Panc1 (cell line): ENCODE measurements around the gene HADHA. TPM values are rescaled to one million over a fixed set of nuclear protein-coding genes. Genes with fewer than 3 reads are reported as not detected.

Experiments
- ATAC-seq: fragments of 200-7000 bp; cut with Tn5 transposase; 2 replicates; pipeline ENCODE4 v1.9.1; 2020; ENCODE audit warnings: mild to moderate bottlenecking, moderate library complexity
- Bru-seq: library from RNA; stranded (reverse); fragments of 400-500 nt; gene quantifications from one replicate; lab custom pipeline; 2021; lab: Mats Ljungman, UMichigan
- BruChase-seq, 2 experiments: library from RNA; stranded (reverse); fragments of 400-500 nt; gene quantifications; one replicate each; lab custom pipeline; 2021; lab: Mats Ljungman, UMichigan
- BruUV-seq: library from RNA; stranded (reverse); fragments of 400-500 nt; replicated peaks from 2 replicates; lab custom pipeline; 2021; lab: Mats Ljungman, UMichigan
- CTCF ChIA-PET: fragments of 300-600 bp; sonication (Branson Sonifier 250); formaldehyde crosslinking; loops from one replicate; lab custom pipeline; 2022; ENCODE audit warnings: antibody characterized with exemption; lab: Charles Lee
- POLR2A ChIA-PET: fragments of 300-600 bp; sonication (Branson Sonifier 250); formaldehyde crosslinking; loops from one replicate; lab custom pipeline; 2022; ENCODE audit warnings: antibody characterized with exemption; lab: Charles Lee
- DNase-seq: peaks from one replicate; pipeline ENCODE4 v3.0.0-alpha.2; 2010; ENCODE audit warnings: low read depth, low spot score
- H3K27ac ChIP-seq: 2 replicates; pipeline ENCODE4 v1.5.1; 2011; ENCODE audit warnings: mild to moderate bottlenecking, low read length, inconsistent platforms
- H3K27me3 ChIP-seq: fragments of 200-500 bp; sonication (Bioruptor generic); 2 replicates; pipeline ENCODE4 v1.6.0; 2014; ENCODE audit warnings: low read length, inconsistent platforms; ENCODE audit not compliant: control insufficient read depth, insufficient read depth
- H3K36me3 ChIP-seq: fragments of 200-500 bp; sonication (Bioruptor generic); 2 replicates; pipeline ENCODE4 v1.5.1; 2014; ENCODE audit warnings: inconsistent platforms, mild to moderate bottlenecking, low read length, moderate library complexity; ENCODE audit not compliant: control insufficient read depth, insufficient read depth
- H3K4me1 ChIP-seq: 2 replicates; pipeline ENCODE4 v1.5.1; 2011; ENCODE audit warnings: inconsistent platforms, mild to moderate bottlenecking, low read length, moderate library complexity; ENCODE audit not compliant: control insufficient read depth, insufficient read depth
- H3K4me3 ChIP-seq, 2 experiments: 2 replicates each; pipeline ENCODE4 v1.5.1; 2011 to 2012; ENCODE audit warnings: low read depth in 2 of 2, low read length in 2 of 2, mild to moderate bottlenecking in 2 of 2, inconsistent platforms in 1 of 2, moderate library complexity in 1 of 2
- H3K9me3 ChIP-seq: fragments of 200-500 bp; sonication (Bioruptor generic); 2 replicates; pipeline ENCODE4 v1.5.1; 2014; ENCODE audit warnings: low read depth, mild to moderate bottlenecking, inconsistent platforms, low read length, moderate library complexity; ENCODE audit not compliant: control insufficient read depth, insufficient read depth
- CTCF ChIP-seq: fragments of 450-650 bp; IDR thresholded peaks from 2 replicates; pipeline ENCODE4 v1.5.1; 2017; ENCODE audit warnings: mild to moderate bottlenecking
- POLR2AphosphoS5 ChIP-seq: IDR thresholded peaks from 2 replicates; pipeline ENCODE4 v1.6.1; 2012; ENCODE audit warnings: mild to moderate bottlenecking, low read depth, low read length, moderate library complexity
- REST ChIP-seq, 2 experiments: IDR thresholded peaks; 2 replicates each; pipeline ENCODE4 v1.6.1; 2011 to 2012; ENCODE audit warnings: low read depth in 2 of 2, control low read depth in 1 of 2, low read length in 1 of 2, mild to moderate bottlenecking in 1 of 2, moderate library complexity in 1 of 2; ENCODE audit not compliant: insufficient read depth in 1 of 2
- SIN3A ChIP-seq: IDR thresholded peaks from 2 replicates; pipeline ENCODE4 v1.6.1; 2012; ENCODE audit warnings: low read depth, mild to moderate bottlenecking, low read length, moderate library complexity, borderline replicate concordance; ENCODE audit not compliant: insufficient read depth
- TCF7L2 ChIP-seq: IDR thresholded peaks from 2 replicates; pipeline ENCODE4 v1.6.1; 2011; ENCODE audit warnings: mild to moderate bottlenecking, low read depth, low read length, inconsistent platforms
- in situ Hi-C: cut with HindIII; loops from 2 replicates; pipeline ENCODE4 v1.10.0; 2016; ENCODE audit warnings: low sequenced_read_pairs, low pct_unique_long_range_greater_than_20kb
- intact Hi-C: fragments of 100-400 bp; cut with micrococcal nuclease; formaldehyde crosslinking; loops from one replicate; pipeline ENCODE4 v1.10.0; 2022; ENCODE audit not compliant: unreplicated experiment
- long read RNA-seq: library from polyadenylated mRNA; unstranded; transcript quantifications from one replicate; pipeline ENCODE4 v2.0.0, GENCODE V29; 2021; ENCODE audit not compliant: unreplicated experiment
- polyA plus RNA-seq: library from polyadenylated mRNA; unstranded; fragments of >200 nt; gene quantifications from one replicate; pipeline ENCODE4 v1.2.1, GENCODE V29; 2012; ENCODE audit warnings: missing spikeins; ENCODE audit not compliant: insufficient read length
- total RNA-seq: library from RNA; stranded (reverse); gene quantifications from one replicate; pipeline ENCODE4 v1.2.1, GENCODE V29; 2021; ENCODE audit not compliant: unreplicated experiment

HADHA gene
- total RNA-seq: 148 TPM
- 119 TPM for polyA plus RNA-seq
- Bru-seq, nascent RNA: percentile 86 among the genes with signal in this experiment
- BruChase-seq, experiment 1, labeled RNA remaining after a 2-hour chase: percentile 77 among the genes with signal in this experiment
- percentile 87 among the genes with signal in this experiment for BruChase-seq, experiment 2, labeled RNA remaining after a 6-hour chase
- long read RNA-seq, transcript HADHA-201 (20 exons, 3,037 nt): major isoform, 356 of 421 reads
- long read RNA-seq, partial matches to known transcripts: 36 of 421 reads
- long read RNA-seq, other reads (novel, unspliced or antisense): 29 of 421 reads

DNA sequence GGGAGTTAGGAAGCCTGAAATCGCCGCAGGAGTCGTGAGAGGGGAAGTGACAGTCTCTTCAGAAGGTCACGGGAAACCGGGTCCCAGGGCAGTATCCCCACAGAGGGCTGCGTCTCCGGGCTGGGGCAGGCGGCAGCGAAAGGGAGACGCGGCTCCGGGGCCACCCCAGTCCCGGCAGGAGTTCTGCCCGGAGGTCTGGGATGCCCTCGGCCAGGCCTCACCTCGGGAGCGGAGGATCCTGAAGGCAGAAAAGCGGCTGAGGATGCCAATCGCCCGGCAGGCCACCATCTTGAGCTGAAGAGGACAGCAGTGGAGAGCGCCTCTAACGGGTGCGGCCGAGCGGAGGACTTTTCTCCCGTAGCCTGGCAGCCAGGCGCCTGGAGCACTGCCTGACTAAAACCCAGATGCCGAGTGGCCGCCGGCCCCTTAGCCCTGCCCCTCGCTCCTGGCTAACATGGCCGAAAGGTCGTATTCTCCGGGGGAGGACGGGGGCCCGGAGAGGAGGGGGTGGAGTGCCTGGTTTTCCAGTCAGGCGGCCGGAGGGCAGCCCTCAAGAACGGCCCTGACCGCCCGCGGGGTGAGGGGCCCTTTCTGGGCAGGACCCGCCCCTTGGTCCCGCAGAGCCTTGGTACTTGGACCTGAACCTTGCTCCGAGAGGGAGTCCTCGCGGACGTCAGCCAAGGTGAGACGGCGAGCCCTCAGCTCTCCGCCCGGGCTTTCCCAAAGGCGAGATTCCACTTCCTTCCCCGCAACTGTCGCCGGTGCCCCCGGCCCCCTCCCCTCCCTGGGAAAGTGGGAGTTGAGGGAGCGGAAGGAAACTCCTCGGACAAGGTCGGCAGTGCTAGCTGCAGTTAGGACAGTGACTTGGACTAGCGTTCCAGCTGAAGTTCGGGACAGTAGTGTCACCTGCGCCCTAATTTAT is at the start of gene HADHA, which contains the start of gene HADHB:
Gene HADHA (minus strand): TSS at position 324 of the 922 bp plus-strand sequence. CDS start 36 bp downstream, at position 288.
Gene HADHB (plus strand): TSS at position 631 of the 922 bp plus-strand sequence. CDS start 9,316 bp downstream, outside the sequence.
- TF ChIP-seq REST (IDR thresholded peaks at IDR 0.05; ENCODE audit: insufficient read depth in 1 of 2, low read depth in 2 of 2, low read length in 1 of 2) (peak; percentile 50 to 72; a peak in 2 of 4 replicates), SIN3A (peak; percentile 96), CTCF (peak; percentile 37; the same call in 1 of the 2 replicates), POLR2AphosphoS5 (no peak; the same call in none of the 2 replicates)
- H3K4me3 ChIP-seq: peak within 1 kb of the TSS; percentile 79 to 85
- in situ Hi-C loops: no loop called here
- H3K27me3 ChIP-seq: no peaks in the 10 kb centered on the region
- H3K36me3 ChIP-seq: no peaks in the 10 kb centered on the region; the same call in 1 of the 2 replicates
- ChIA-PET POLR2A (interaction anchor here (0.6 kb wide), 3 partner anchors 15 to 355 kb away, joined by 3 to 17 read pairs (median 13); partner anchors contain the start of gene GAREM2), CTCF (no interaction called here)
- intact Hi-C loops: loop anchor here (10.0 kb wide), 1 partner anchor 90 kb away; no protein-coding TSS in a partner anchor
- DNase-seq (peak; percentile 82), ATAC-seq (peak; percentile 95)
- no TSS peak for BruUV-seq
- peaks cover 30% of the 10 kb centered on the region for H3K4me1 ChIP-seq
- H3K27ac ChIP-seq: peak within 1 kb of the TSS; percentile 81
- no peaks in the 10 kb centered on the region for H3K9me3 ChIP-seq

GRCh38 chr2:26292646-26293045 is 48.2 kb upstream of the HADHA start:
- Histone ChIP-seq H3K9me3 (no peaks in the 10 kb centered on the region), H3K27me3 (no peaks in the 10 kb centered on the region), H3K27ac (no peak overlapping the region), H3K4me3 (no peak overlapping the region), H3K4me1 (no peaks in the 10 kb centered on the region), H3K36me3 (no peaks in the 10 kb centered on the region)
- in situ Hi-C loops: no loop called here
- ATAC-seq (no peak), DNase-seq (no peak)
- TF ChIP-seq REST (IDR thresholded peaks at IDR 0.05; ENCODE audit: insufficient read depth in 1 of 2, low read depth in 2 of 2, low read length in 1 of 2) (no peak), TCF7L2 (no peak), CTCF (no peak)
- BruUV-seq: no TSS peak
- intact Hi-C loops: no loop called here
- ChIA-PET CTCF (interaction anchor here (0.6 kb wide), 1 partner anchor 92 kb away, joined by 3 read pairs; no protein-coding TSS in a partner anchor), POLR2A (no interaction called here)
